ENCODE data around the gene UBE2F. TPM values are rescaled to one million over a fixed set of nuclear protein-coding genes. Genes with fewer than 3 reads are reported as not detected.

UBE2F gene
- total RNA-seq, 1 donor from 2014 or later, result 51.4 TPM

GRCh38 chr2:238083919-238084318 lies 117.1 kb downstream of the UBE2F start:
- H3K27me3 ChIP-seq, result no peaks in the 10 kb centered on the region
- intact Hi-C loops (cut with DNase I), result no loop called here
- no peak overlapping the region for H3K27ac ChIP-seq
- H3K4me1 ChIP-seq, result no peaks in the 10 kb centered on the region
- H3K9me3 ChIP-seq, result no peaks in the 10 kb centered on the region
- ATAC-seq (no peak), DNase-seq (no peak)
- no peak for TF ChIP-seq CTCF (IDR thresholded peaks at IDR 0.05)
- no peak overlapping the region for H3K4me3 ChIP-seq
- peaks cover 25% of the 10 kb centered on the region for H3K36me3 ChIP-seq

GRCh38 chr2:238084761-238085160 lies 117.9 kb downstream of the UBE2F start:
- intact Hi-C loops (cut with DNase I), result no loop called here
- H3K4me3 ChIP-seq, result no peak overlapping the region
- ATAC-seq (no peak), DNase-seq (peak; percentile 10)
- no peak overlapping the region for H3K27ac ChIP-seq
- H3K9me3 ChIP-seq, result no peaks in the 10 kb centered on the region
- no peak for TF ChIP-seq CTCF (IDR thresholded peaks at IDR 0.05)
- no peaks in the 10 kb centered on the region for H3K27me3 ChIP-seq
- H3K4me1 ChIP-seq, result no peaks in the 10 kb centered on the region
- peaks cover 25% of the 10 kb centered on the region for H3K36me3 ChIP-seq

GRCh38 chr2:238085899-238086298 lies 119.1 kb downstream of the UBE2F start:
- Histone ChIP-seq H3K9me3 (no peaks in the 10 kb centered on the region), H3K27ac (no peak overlapping the region), H3K27me3 (no peaks in the 10 kb centered on the region), H3K4me3 (no peak overlapping the region), H3K36me3 (peaks cover 25% of the 10 kb centered on the region), H3K4me1 (no peaks in the 10 kb centered on the region)
- intact Hi-C loops (cut with DNase I), result no loop called here
- no peak for DNase-seq
- no peak for ATAC-seq
- TF ChIP-seq CTCF (IDR thresholded peaks at IDR 0.05), result no peak

GRCh38 chr2:238087211-238087610 lies 120.4 kb downstream of the UBE2F start:
- Histone ChIP-seq H3K27me3 (no peaks in the 10 kb centered on the region), H3K4me1 (no peaks in the 10 kb centered on the region), H3K27ac (no peak overlapping the region), H3K36me3 (peaks cover 18% of the 10 kb centered on the region), H3K4me3 (no peak overlapping the region), H3K9me3 (no peaks in the 10 kb centered on the region)
- DNase-seq, result no peak
- TF ChIP-seq CTCF (IDR thresholded peaks at IDR 0.05), result no peak
- intact Hi-C loops (cut with DNase I), result no loop called here
- ATAC-seq, result peak; percentile 54

GRCh38 chr2:238090887-238091286 lies 124.1 kb downstream of the UBE2F start:
- no peak for TF ChIP-seq CTCF (IDR thresholded peaks at IDR 0.05)
- Histone ChIP-seq H3K27me3 (no peaks in the 10 kb centered on the region), H3K27ac (no peak overlapping the region), H3K4me1 (no peaks in the 10 kb centered on the region), H3K9me3 (no peaks in the 10 kb centered on the region), H3K36me3 (no peaks in the 10 kb centered on the region), H3K4me3 (no peak overlapping the region)
- intact Hi-C loops (cut with DNase I), result no loop called here
- no peak for ATAC-seq
- DNase-seq, result peak; percentile 26

- Histone ChIP-seq H3K27me3 (no peaks in the 10 kb centered on the region), H3K9me3 (no peaks in the 10 kb centered on the region), H3K36me3 (no peaks in the 10 kb centered on the region), H3K27ac (no peak overlapping the region), H3K4me3 (no peak overlapping the region), H3K4me1 (no peaks in the 10 kb centered on the region)
- TF ChIP-seq CTCF (IDR thresholded peaks at IDR 0.05), result no peak
- DNase-seq (no peak), ATAC-seq (no peak)
- intact Hi-C loops (cut with DNase I), result no loop called here
Measured at GRCh38 chr2:238091436-238092060, 124.7 kb downstream of the UBE2F start.

Measured in upper lobe of right lung (tissue), 1 donor.